Keratinocyte (primary cell): ENCODE results near the gene UTP14A. TPM values are rescaled to one million over a fixed set of nuclear protein-coding genes. Genes with fewer than 3 reads are reported as not detected.
A peak's percentile ranks its signal among the peaks of the same experiment; 100 is the strongest.

Experiments
- DNase-seq: peaks from one replicate; pipeline ENCODE4 v3.0.0-alpha.2; 2011; ENCODE audit warnings: low read depth, missing footprints, low spot score
- FAIRE-seq: peaks from 2 replicates; lab custom pipeline; 2011; peaks lifted over from hg19 to GRCh38; lab: Jason Lieb, UNC
- H2AFZ ChIP-seq: 2 replicates; pipeline ENCODE4 v1.6.0; 2012; ENCODE audit warnings: low read length, control low read depth, inconsistent platforms; ENCODE audit not compliant: control insufficient read depth
- H3K27ac ChIP-seq: 2 replicates; pipeline ENCODE4 v1.5.1; 2011; ENCODE audit warnings: low read length; ENCODE audit not compliant: control insufficient read depth, insufficient read depth
- H3K27me3 ChIP-seq: 3 replicates; pipeline ENCODE4 v1.6.0; 2011; ENCODE audit warnings: low read length; ENCODE audit not compliant: control insufficient read depth, insufficient read depth; ENCODE audit errors: extremely low read depth
- H3K36me3 ChIP-seq, 2 experiments: 2 replicates in 1 of 2; 3 replicates in 1 of 2; pipeline ENCODE4 v1.5.1; 2011; ENCODE audit warnings: low read length in 2 of 2, mild to moderate bottlenecking in 1 of 2; ENCODE audit not compliant: control insufficient read depth in 2 of 2, insufficient read depth in 2 of 2; ENCODE audit errors: extremely low read depth in 1 of 2
- H3K4me1 ChIP-seq: 3 replicates; pipeline ENCODE4 v1.5.1; 2011; ENCODE audit warnings: low read length; ENCODE audit not compliant: control insufficient read depth, insufficient read depth; ENCODE audit errors: extremely low read depth
- H3K4me2 ChIP-seq: 3 replicates; pipeline ENCODE4 v1.6.0; 2011; ENCODE audit warnings: low read depth, low read length; ENCODE audit not compliant: control insufficient read depth, insufficient read depth; ENCODE audit errors: extremely low read depth
- H3K4me3 ChIP-seq, 3 experiments: fragments of 200-600 bp in 1 of 3; sonication (generic) in 1 of 3; 2 replicates in 2 of 3; 3 replicates in 1 of 3; pipeline ENCODE4 v1.5.1; 2011 to 2016; ENCODE audit warnings: low read length in 3 of 3, mild to moderate bottlenecking in 3 of 3, control low read depth in 2 of 3, inconsistent platforms in 1 of 3, low read depth in 1 of 3, mixed read lengths in 1 of 3, mixed run types in 1 of 3, moderate library complexity in 1 of 3; ENCODE audit not compliant: control insufficient read depth in 2 of 3, insufficient read depth in 2 of 3; ENCODE audit errors: extremely low read depth in 1 of 3
- H3K79me2 ChIP-seq: 2 replicates; pipeline ENCODE4 v1.6.0; 2012; ENCODE audit warnings: low read length; ENCODE audit not compliant: control insufficient read depth, insufficient read depth
- H3K9ac ChIP-seq: 3 replicates; pipeline ENCODE4 v1.6.0; 2011; ENCODE audit warnings: low read length; ENCODE audit not compliant: control insufficient read depth, insufficient read depth; ENCODE audit errors: extremely low read depth
- H3K9me1 ChIP-seq: 3 replicates; pipeline ENCODE4 v1.6.0; 2011; ENCODE audit warnings: low read length; ENCODE audit not compliant: control insufficient read depth, insufficient read depth; ENCODE audit errors: extremely low read depth
- H3K9me3 ChIP-seq: 2 replicates; pipeline ENCODE4 v1.5.1; 2012; ENCODE audit warnings: low read depth, low read length; ENCODE audit not compliant: control insufficient read depth
- H4K20me1 ChIP-seq: 3 replicates; pipeline ENCODE4 v1.6.0; 2011; ENCODE audit warnings: low read length; ENCODE audit not compliant: control insufficient read depth, insufficient read depth; ENCODE audit errors: extremely low read depth
- EZH2 ChIP-seq: IDR thresholded peaks from one replicate; pipeline ENCODE4 v1.6.1; 2012; ENCODE audit warnings: inconsistent platforms, mild to moderate bottlenecking, low read length, moderate library complexity
- dilution Hi-C: fragments of 300-500 bp; cut with MboI; formaldehyde crosslinking; loops from one replicate; pipeline ENCODE4 v1.7.0; 2020; ENCODE audit warnings: low sequenced_read_pairs; ENCODE audit not compliant: extremely low pct_ligation_motif_present
- polyA plus RNA-seq, 5 experiments: library from polyadenylated mRNA; depleted of rRNA in 3 of 5; stranded (reverse) in 3 of 5; stranded (forward) in 1 of 5; unstranded in 1 of 5; fragments of >200 nt; gene quantifications; 1 replicate in 1 of 5; 2 replicates in 3 of 5; 3 replicates in 1 of 5; pipeline versions ENCODE4 v1.2.1 to v1.2.3, GENCODE V29; 2011 to 2012; ENCODE audit warnings: missing spikeins in 2 of 5, low read depth in 1 of 5, low replicate concordance in 1 of 5
- TF ChIP-seq, protein P1 (sequence below), 3 experiments: IDR thresholded peaks in 1 of 3; conservative IDR thresholded peaks in 1 of 3; optimal IDR thresholded peaks in 1 of 3; 2 replicates in 2 of 3; 3 replicates in 1 of 3; pipeline versions ENCODE3 to v1.5.1; 2011; ENCODE audit warnings: low read length in 3 of 3, mild to moderate bottlenecking in 3 of 3, moderate library complexity in 2 of 3, control low read depth in 1 of 3, inconsistent platforms in 1 of 3; ENCODE audit not compliant: insufficient read depth in 2 of 3; ENCODE audit errors: extremely low read depth in 1 of 3

The UTP14A gene
- polyA plus RNA-seq, 1 donor (not counting 4 experiments of a cell fraction or from before 2014, with no cell fraction given), result 30.6 TPM

DNA sequence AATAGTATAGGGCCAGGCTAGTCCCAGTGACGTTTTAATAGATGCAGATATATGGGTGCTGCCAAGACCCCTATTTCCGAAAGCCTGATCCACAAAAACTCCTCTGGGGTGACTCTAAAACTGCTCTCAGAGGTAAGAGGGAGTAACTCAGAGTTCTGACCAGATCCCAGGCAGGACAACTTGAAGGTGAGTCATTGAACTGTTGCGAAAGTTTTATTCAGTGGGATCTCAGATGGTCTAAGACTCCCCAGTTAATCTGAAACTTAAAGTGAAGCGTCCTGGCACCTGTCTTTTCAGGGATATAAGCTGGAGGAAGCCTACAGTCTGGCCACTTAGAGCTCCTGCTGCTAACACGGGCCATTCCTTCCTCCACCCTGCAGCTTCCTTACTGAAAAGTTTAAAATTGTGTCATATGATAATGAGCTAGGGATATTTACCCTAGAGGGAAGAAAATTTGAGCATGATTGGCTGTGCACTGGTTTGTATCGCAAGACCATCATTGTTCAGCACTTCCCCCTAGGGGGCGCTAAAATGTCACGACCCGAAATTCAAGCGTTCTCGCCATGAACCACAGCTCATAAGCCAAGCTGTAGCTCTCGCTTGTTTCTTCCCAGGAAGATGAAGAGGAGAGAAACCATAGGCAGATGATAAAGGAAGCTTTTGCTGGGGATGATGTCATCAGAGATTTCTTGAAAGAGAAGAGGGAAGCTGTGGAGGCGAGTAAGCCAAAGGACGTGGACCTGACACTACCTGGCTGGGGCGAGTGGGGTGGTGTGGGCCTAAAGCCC, 19.5 kb downstream of the UTP14A start:
- H3K4me2 ChIP-seq, result no peak overlapping the region

GRCh38 chrX:129930941-129931410, 25.0 kb downstream of the UTP14A start:
- TF ChIP-seq, protein P1, sequence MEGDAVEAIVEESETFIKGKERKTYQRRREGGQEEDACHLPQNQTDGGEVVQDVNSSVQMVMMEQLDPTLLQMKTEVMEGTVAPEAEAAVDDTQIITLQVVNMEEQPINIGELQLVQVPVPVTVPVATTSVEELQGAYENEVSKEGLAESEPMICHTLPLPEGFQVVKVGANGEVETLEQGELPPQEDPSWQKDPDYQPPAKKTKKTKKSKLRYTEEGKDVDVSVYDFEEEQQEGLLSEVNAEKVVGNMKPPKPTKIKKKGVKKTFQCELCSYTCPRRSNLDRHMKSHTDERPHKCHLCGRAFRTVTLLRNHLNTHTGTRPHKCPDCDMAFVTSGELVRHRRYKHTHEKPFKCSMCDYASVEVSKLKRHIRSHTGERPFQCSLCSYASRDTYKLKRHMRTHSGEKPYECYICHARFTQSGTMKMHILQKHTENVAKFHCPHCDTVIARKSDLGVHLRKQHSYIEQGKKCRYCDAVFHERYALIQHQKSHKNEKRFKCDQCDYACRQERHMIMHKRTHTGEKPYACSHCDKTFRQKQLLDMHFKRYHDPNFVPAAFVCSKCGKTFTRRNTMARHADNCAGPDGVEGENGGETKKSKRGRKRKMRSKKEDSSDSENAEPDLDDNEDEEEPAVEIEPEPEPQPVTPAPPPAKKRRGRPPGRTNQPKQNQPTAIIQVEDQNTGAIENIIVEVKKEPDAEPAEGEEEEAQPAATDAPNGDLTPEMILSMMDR (optimal IDR thresholded peaks at IDR 0.05 in 1 of 3, IDR thresholded peaks at IDR 0.05 in 1 of 3, conservative IDR thresholded peaks at IDR 0.05 in 1 of 3; ENCODE audit: extremely low read depth in 1 of 3, insufficient read depth in 2 of 3, low read length in 3 of 3), result no peak
- TF ChIP-seq EZH2, result no peak
- Histone ChIP-seq H3K4me1 (no peaks in the 10 kb centered on the region), H3K4me3 (peak overlapping the region in 2 of 3 experiments; percentile 17 to 48), H4K20me1 (no peaks in the 10 kb centered on the region), H3K79me2 (no peaks in the 10 kb centered on the region), H3K27ac (no peak overlapping the region), H3K9ac (peak overlapping the region; percentile 31), H3K9me1 (no peaks in the 10 kb centered on the region), H3K27me3 (peaks cover 14% of the 10 kb centered on the region), H3K36me3 (peaks cover 0 to 7% of the 10 kb centered on the region in 2 experiments), H2AFZ (no peak overlapping the region), H3K9me3 (no peaks in the 10 kb centered on the region), H3K4me2 (peak overlapping the region; percentile 40)
- dilution Hi-C loops, result no loop called here
- DNase-seq, result no peak
- FAIRE-seq, result no peak

More for the DNA sequence above, 19.5 kb downstream of the UTP14A start:
- Histone ChIP-seq H3K27ac (no peak overlapping the region), H3K9ac (no peak overlapping the region), H3K36me3 (peaks cover 7 to 8% of the 10 kb centered on the region in 2 experiments), H3K9me3 (no peaks in the 10 kb centered on the region), H2AFZ (no peak overlapping the region), H3K79me2 (no peaks in the 10 kb centered on the region), H3K27me3 (no peaks in the 10 kb centered on the region), H3K4me1 (no peaks in the 10 kb centered on the region), H3K4me3 (no peak overlapping the region), H3K9me1 (no peaks in the 10 kb centered on the region), H4K20me1 (no peaks in the 10 kb centered on the region)
- peak; percentile 36 for DNase-seq
- FAIRE-seq, result no peak
- dilution Hi-C loops, result no loop called here
- no peak for TF ChIP-seq EZH2
- TF ChIP-seq, protein P1 (optimal IDR thresholded peaks at IDR 0.05 in 1 of 3, IDR thresholded peaks at IDR 0.05 in 1 of 3, conservative IDR thresholded peaks at IDR 0.05 in 1 of 3; ENCODE audit: extremely low read depth in 1 of 3, insufficient read depth in 2 of 3, low read length in 3 of 3), result peak; percentile 55 to 63 (median 63)
